ENCODE data around the gene RFX4. TPM values are rescaled to one million over a fixed set of nuclear protein-coding genes. Genes with fewer than 3 reads are reported as not detected.

Gene RFX4
- polyA plus RNA-seq, 2 of the 4 experiments (the other 2 are of a cell fraction) = not detected

DNA sequence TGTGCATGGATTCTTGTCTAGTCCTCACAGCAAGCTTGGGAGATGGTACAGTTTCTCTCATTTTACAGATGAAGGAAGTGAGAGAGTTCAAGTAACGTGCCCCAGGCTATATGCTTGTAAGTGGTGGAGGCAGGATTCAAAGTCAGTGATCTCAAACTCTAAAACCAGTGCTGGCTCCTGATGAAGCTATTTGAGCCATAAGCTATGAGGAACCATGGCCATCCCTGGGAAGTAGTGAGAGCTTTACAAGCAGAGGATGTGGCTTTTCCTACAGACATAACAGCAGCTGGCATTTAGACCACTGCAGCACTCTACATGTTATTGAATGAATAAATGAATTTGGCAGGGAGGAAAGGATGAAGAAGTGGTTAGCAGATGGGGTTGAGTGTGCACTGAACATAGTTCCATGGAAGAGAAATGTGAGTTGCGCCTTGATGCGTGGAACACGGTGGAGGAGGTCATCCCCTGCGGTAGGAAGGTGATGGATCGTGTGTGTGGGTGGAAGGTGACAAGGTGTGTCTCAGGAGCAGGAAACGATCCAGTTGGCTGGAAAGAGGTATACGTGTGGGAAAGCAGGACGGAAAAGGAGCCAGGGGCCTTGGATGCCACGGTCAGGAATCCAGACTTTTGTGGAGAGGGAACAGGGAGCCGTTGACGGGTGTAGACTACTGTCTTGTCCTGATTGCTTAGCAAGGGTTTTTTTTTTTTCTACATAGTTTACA is 65.2 kb downstream of the RFX4 start:
- H3K4me3 ChIP-seq = no peak overlapping the region
- ATAC-seq (no peak), FAIRE-seq (no peak), DNase-seq (ENCODE audit: low read depth in 1 of 2, low spot score in 1 of 2) (no peak)
- H3K4me1 ChIP-seq = peaks cover 10% of the 10 kb centered on the region; the same call in 1 of the 3 replicates
- ChIA-PET POLR2A (no interaction called here), CTCF (no interaction called here)
- no peak overlapping the region for H3K4me2 ChIP-seq
- H3K9me3 ChIP-seq = no peaks in the 10 kb centered on the region
- TF ChIP-seq MAZ (IDR thresholded peaks at IDR 0.05; ENCODE audit: borderline replicate concordance, low read depth, low read length) (no peak), RARB (CRISPR knock-in tag; IDR thresholded peaks at IDR 0.05) (no peak), CHD2 (IDR thresholded peaks at IDR 0.05; ENCODE audit: low read length, partially characterized antibody) (no peak), ESRRA (IDR thresholded peaks at IDR 0.05; ENCODE audit: borderline replicate concordance, low read length) (no peak), FOXS1 (CRISPR knock-in tag; IDR thresholded peaks at IDR 0.05) (no peak), HOXA7 (CRISPR knock-in tag; IDR thresholded peaks at IDR 0.05) (no peak)
- TF ChIP-seq, protein P1, sequence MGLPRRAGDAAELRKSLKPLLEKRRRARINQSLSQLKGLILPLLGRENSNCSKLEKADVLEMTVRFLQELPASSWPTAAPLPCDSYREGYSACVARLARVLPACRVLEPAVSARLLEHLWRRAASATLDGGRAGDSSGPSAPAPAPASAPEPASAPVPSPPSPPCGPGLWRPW (IDR thresholded peaks at IDR 0.05) = no peak
- TF ChIP-seq, protein P2, sequence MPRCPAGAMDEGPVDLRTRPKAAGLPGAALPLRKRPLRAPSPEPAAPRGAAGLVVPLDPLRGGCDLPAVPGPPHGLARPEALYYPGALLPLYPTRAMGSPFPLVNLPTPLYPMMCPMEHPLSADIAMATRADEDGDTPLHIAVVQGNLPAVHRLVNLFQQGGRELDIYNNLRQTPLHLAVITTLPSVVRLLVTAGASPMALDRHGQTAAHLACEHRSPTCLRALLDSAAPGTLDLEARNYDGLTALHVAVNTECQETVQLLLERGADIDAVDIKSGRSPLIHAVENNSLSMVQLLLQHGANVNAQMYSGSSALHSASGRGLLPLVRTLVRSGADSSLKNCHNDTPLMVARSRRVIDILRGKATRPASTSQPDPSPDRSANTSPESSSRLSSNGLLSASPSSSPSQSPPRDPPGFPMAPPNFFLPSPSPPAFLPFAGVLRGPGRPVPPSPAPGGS (IDR thresholded peaks at IDR 0.05) = no peak
- no peak overlapping the region for H3K27ac ChIP-seq
- 73% methylated on average over 12 of the region's 12 CpGs for WGBS (ENCODE audit: missing lambda C conversion rate)

DNA sequence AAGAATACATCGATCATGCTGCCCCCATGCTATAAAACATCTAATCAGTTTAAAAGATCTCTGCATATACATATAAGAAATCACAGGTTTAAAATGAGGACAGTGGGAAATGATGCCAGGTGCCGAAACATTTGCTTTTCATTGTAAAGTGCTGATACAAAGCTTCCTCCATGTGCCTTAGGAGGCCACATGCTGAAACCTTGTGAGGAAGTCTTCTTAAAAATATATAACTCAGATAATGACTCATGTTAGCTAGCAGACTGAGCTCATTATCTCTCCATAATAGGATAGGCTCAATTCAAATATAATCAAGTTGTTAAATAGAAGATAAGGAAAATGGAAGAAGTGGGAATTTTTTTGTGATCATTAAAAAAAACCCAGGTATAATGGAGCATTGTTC is 65.9 kb downstream of the RFX4 start:
- no peak overlapping the region for H3K4me2 ChIP-seq
- ATAC-seq (no peak), FAIRE-seq (no peak), DNase-seq (ENCODE audit: low read depth in 1 of 2, low spot score in 1 of 2) (no peak)
- no peaks in the 10 kb centered on the region for H3K9me3 ChIP-seq
- no peak overlapping the region for H3K27ac ChIP-seq
- TF ChIP-seq GATA3 (IDR thresholded peaks at IDR 0.05; ENCODE audit: borderline replicate concordance) (no peak), BHLHE40 (IDR thresholded peaks at IDR 0.05; ENCODE audit: low read depth, low read length) (no peak), MAFK (IDR thresholded peaks at IDR 0.05; ENCODE audit: partially characterized antibody) (no peak), CHD4 (IDR thresholded peaks at IDR 0.05; ENCODE audit: borderline replicate concordance) (no peak), HOXB13 (CRISPR knock-in tag; IDR thresholded peaks at IDR 0.05; ENCODE audit: low read depth) (no peak), TP53 (CRISPR knock-in tag; IDR thresholded peaks at IDR 0.05) (no peak), ZFP36 (IDR thresholded peaks at IDR 0.05; ENCODE audit: borderline replicate concordance, partially characterized antibody) (no peak), RFX5 (IDR thresholded peaks at IDR 0.05) (no peak), RARB (CRISPR knock-in tag; IDR thresholded peaks at IDR 0.05) (no peak)
- TF ChIP-seq, protein P2 (IDR thresholded peaks at IDR 0.05) = no peak
- TF ChIP-seq, protein P3, sequence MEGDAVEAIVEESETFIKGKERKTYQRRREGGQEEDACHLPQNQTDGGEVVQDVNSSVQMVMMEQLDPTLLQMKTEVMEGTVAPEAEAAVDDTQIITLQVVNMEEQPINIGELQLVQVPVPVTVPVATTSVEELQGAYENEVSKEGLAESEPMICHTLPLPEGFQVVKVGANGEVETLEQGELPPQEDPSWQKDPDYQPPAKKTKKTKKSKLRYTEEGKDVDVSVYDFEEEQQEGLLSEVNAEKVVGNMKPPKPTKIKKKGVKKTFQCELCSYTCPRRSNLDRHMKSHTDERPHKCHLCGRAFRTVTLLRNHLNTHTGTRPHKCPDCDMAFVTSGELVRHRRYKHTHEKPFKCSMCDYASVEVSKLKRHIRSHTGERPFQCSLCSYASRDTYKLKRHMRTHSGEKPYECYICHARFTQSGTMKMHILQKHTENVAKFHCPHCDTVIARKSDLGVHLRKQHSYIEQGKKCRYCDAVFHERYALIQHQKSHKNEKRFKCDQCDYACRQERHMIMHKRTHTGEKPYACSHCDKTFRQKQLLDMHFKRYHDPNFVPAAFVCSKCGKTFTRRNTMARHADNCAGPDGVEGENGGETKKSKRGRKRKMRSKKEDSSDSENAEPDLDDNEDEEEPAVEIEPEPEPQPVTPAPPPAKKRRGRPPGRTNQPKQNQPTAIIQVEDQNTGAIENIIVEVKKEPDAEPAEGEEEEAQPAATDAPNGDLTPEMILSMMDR (IDR thresholded peaks at IDR 0.05) = no peak
- TF ChIP-seq, protein P4, sequence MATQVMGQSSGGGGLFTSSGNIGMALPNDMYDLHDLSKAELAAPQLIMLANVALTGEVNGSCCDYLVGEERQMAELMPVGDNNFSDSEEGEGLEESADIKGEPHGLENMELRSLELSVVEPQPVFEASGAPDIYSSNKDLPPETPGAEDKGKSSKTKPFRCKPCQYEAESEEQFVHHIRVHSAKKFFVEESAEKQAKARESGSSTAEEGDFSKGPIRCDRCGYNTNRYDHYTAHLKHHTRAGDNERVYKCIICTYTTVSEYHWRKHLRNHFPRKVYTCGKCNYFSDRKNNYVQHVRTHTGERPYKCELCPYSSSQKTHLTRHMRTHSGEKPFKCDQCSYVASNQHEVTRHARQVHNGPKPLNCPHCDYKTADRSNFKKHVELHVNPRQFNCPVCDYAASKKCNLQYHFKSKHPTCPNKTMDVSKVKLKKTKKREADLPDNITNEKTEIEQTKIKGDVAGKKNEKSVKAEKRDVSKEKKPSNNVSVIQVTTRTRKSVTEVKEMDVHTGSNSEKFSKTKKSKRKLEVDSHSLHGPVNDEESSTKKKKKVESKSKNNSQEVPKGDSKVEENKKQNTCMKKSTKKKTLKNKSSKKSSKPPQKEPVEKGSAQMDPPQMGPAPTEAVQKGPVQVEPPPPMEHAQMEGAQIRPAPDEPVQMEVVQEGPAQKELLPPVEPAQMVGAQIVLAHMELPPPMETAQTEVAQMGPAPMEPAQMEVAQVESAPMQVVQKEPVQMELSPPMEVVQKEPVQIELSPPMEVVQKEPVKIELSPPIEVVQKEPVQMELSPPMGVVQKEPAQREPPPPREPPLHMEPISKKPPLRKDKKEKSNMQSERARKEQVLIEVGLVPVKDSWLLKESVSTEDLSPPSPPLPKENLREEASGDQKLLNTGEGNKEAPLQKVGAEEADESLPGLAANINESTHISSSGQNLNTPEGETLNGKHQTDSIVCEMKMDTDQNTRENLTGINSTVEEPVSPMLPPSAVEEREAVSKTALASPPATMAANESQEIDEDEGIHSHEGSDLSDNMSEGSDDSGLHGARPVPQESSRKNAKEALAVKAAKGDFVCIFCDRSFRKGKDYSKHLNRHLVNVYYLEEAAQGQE (IDR thresholded peaks at IDR 0.05) = no peak
- TF ChIP-seq, protein P5, sequence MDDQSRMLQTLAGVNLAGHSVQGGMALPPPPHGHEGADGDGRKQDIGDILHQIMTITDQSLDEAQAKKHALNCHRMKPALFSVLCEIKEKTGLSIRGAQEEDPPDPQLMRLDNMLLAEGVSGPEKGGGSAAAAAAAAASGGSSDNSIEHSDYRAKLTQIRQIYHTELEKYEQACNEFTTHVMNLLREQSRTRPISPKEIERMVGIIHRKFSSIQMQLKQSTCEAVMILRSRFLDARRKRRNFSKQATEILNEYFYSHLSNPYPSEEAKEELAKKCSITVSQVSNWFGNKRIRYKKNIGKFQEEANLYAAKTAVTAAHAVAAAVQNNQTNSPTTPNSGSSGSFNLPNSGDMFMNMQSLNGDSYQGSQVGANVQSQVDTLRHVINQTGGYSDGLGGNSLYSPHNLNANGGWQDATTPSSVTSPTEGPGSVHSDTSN (IDR thresholded peaks at IDR 0.05) = no peak
- ChIA-PET POLR2A (no interaction called here), CTCF (no interaction called here)
- H3K4me1 ChIP-seq = 0 out of 3 replicates have a peak, but pooled peaks cover 4% of the 10 kb centered on the region
- WGBS (ENCODE audit: missing lambda C conversion rate) = 80% methylated on average over 2 of the region's 2 CpGs
- H3K4me3 ChIP-seq = no peak overlapping the region

All from A549 (cell line).